Measurements from ENCODE around the gene RNF157. TPM values are rescaled to one million over a fixed set of nuclear protein-coding genes. Genes with fewer than 3 reads are reported as not detected.

Gene RNF157
- total RNA-seq, 4 donors from 2014 or later = 8.1 to 67.1 (median 23.9) TPM

DNA sequence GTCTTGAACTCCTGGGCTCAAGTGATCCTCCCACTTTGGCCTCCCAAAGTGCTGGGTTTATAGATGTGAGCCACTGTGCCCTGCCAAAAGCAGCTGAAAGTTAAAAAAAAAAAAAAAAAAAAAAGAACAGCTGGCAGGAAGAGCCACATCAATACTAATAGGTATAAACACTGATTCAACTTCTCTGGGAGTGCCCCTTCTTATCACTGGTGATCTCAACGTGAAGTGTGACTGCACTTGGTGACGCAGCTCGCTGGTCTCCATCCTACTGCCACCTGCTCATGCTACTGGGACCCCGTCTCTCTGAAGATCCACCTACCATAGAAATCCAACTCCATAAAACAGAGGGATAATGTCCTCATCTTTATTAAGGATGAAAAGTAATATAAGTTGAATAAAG, 40.8 kb downstream of the RNF157 start:
- TF ChIP-seq, protein P1, sequence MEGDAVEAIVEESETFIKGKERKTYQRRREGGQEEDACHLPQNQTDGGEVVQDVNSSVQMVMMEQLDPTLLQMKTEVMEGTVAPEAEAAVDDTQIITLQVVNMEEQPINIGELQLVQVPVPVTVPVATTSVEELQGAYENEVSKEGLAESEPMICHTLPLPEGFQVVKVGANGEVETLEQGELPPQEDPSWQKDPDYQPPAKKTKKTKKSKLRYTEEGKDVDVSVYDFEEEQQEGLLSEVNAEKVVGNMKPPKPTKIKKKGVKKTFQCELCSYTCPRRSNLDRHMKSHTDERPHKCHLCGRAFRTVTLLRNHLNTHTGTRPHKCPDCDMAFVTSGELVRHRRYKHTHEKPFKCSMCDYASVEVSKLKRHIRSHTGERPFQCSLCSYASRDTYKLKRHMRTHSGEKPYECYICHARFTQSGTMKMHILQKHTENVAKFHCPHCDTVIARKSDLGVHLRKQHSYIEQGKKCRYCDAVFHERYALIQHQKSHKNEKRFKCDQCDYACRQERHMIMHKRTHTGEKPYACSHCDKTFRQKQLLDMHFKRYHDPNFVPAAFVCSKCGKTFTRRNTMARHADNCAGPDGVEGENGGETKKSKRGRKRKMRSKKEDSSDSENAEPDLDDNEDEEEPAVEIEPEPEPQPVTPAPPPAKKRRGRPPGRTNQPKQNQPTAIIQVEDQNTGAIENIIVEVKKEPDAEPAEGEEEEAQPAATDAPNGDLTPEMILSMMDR (IDR thresholded peaks at IDR 0.05; ENCODE audit: low read depth) = no peak

DNA sequence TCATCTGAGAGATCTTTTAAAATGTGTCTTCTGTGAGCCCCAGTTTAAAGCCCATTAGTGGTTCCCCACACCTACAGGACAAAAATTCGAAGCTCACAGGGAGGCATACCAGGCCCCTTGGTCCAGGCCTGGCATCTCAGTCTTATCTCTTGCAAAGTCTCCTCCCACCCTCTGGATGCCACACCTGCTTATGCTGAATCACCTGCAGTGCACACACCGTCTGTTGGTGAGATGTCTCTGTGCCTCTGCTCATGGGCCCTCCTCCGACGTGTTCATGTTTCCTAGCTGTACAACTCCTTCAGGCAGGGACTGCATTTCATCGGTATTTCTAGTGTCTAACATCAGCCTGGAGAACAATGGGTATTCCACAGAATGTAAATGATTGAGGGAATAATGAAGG, 41.6 kb downstream of the RNF157 start:
- TF ChIP-seq, protein P1 (IDR thresholded peaks at IDR 0.05; ENCODE audit: low read depth) = no peak

DNA sequence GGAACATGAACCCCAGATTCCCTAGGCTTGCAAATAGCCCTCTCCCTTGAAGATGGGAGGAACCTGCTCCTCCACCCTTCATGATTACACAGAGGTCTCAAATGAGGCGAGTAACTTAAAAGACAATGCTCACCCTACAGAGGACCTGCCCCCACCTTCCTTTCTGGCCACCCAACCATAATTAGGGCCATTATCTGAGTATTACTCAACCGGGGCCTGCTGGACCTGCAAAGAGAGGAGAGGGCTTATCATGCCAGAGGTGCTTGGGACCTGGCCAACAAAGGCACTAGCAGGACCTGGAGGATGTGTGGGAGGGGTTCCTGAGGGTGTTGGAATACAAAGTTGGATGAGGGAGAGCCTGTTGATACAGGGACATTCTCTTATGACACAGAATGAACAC, 42.4 kb downstream of the RNF157 start:
- TF ChIP-seq, protein P1 (IDR thresholded peaks at IDR 0.05; ENCODE audit: low read depth) = no peak

DNA sequence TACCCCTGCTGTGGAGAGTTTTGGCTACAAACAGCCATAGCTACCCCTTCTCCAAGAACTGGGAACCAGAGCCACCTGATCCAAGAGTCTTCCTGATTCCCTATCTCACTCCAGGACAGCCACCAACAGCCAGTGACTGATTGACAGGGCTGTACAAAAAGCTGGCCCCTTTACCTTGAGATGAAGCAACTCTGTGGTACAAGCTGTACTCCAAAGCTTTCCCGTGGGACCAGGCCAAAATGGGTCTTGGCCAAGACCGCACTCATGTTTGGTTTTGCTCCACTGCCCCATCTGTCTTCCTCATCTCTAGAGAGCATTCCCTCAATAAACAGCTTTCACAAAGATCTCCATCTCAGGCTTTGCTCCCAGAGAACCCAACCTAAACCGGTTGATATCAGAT, 43.6 kb downstream of the RNF157 start:
- TF ChIP-seq, protein P1 (IDR thresholded peaks at IDR 0.05; ENCODE audit: low read depth) = no peak

DNA sequence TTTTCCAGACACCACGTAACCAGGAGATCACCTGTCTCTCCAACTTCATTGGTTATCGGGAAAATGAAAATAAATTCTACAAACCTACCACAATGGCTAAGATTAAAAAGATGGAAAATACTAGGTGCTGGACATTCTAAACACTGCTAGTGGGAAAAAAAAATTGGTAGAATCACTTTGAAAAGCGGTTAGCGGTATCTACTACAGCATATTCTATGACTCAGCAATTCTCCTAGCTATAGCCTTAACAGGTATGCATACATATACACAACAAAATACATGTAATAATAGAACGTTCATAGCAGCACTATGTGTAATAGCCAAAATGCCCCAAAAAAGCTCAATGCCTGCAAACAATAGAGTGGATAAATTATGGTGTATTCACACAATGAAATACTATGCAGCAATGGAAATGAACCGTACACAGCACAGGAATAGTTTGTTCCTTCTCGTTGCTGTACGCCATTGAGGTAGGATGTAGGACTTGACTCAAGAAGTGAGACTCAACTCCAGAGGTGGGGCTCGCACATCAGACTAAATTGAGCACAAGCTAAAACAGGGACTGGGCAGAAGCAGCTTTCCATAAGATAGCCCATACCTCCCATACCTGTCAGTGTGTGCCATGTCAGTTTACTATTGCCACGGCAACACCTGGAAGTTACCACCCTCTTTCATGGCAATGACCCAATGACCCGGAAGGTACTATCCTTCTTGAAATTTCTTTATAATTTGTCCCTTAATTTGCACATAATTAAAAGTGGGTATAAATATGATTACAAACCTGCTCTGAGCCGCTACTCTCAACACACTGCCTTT, 44.8 kb downstream of the RNF157 start:
- TF ChIP-seq, protein P1 (IDR thresholded peaks at IDR 0.05; ENCODE audit: low read depth) = no peak

DNA sequence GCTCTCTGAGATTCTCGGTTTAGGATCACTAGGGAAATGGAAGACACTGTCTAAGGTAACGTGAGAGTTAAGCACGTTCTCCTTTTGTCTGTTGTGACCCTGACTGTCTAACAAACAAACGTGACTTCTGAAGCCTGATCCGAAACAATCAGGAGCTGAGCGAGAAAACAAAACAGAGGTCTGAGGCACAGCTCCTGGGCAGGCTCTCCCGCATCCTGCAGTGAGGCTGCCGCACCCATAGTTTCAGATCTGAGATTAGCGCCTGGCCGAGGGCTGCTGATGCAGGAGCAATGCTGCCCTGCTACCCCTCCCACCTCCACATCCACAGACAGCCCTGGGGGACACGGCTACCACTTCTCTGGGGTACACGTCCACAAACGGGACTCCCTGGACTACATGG, 46.7 kb downstream of the RNF157 start:
- TF ChIP-seq, protein P1 (IDR thresholded peaks at IDR 0.05; ENCODE audit: low read depth) = no peak

DNA sequence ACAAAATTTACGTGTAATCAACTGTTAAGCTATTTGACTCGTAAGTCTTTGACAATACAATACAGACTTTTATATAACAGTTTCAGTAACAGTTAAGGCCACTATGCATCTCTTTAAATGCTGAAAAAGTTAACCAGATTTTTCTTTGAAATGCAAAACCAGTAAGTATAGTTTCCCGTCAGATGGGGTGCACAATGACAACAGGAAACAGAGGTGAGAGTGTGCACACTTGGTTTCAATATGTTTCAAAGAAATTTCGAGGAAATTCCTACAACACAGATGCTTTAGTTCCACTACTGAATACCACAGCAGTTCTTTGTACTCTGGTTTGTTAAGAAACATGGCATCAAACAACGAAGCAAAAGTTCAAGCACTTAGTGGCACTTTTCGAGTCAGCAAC, 48.4 kb downstream of the RNF157 start:
- TF ChIP-seq, protein P1 (IDR thresholded peaks at IDR 0.05; ENCODE audit: low read depth) = no peak
